ENCODE results near the gene MRS2.

DNA sequence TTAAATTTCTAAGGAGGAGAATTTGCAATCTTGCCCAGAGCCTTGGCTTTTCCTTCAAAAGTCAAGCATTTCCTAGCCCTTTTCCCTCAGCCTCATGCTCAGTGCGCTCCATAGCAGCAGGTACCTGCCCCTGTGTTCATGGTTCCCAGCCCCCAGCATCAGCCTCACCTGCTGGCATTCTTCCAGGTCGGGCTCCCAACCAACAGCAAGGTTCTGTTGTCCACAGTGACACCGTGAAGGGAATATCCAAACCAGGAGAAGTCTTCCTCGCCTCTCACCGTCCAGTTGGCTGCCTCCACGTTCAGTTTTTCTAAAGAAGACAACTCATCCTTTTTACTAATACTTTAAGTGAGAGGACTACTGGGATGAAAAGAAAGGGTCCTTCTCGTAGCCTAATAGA lies 43.9 kb downstream of the MRS2 start:
- TF ChIP-seq, protein P1, sequence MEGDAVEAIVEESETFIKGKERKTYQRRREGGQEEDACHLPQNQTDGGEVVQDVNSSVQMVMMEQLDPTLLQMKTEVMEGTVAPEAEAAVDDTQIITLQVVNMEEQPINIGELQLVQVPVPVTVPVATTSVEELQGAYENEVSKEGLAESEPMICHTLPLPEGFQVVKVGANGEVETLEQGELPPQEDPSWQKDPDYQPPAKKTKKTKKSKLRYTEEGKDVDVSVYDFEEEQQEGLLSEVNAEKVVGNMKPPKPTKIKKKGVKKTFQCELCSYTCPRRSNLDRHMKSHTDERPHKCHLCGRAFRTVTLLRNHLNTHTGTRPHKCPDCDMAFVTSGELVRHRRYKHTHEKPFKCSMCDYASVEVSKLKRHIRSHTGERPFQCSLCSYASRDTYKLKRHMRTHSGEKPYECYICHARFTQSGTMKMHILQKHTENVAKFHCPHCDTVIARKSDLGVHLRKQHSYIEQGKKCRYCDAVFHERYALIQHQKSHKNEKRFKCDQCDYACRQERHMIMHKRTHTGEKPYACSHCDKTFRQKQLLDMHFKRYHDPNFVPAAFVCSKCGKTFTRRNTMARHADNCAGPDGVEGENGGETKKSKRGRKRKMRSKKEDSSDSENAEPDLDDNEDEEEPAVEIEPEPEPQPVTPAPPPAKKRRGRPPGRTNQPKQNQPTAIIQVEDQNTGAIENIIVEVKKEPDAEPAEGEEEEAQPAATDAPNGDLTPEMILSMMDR (IDR thresholded peaks at IDR 0.05): no peak
- no peak for TF ChIP-seq POLR2A (IDR thresholded peaks at IDR 0.05)
- no peak for TF ChIP-seq EP300 (IDR thresholded peaks at IDR 0.05)
- no peak for TF ChIP-seq POLR2AphosphoS5 (IDR thresholded peaks at IDR 0.05)
